GM23338 (cell line): ENCODE measurements around the gene OGFOD2. TPM values are rescaled to one million over a fixed set of nuclear protein-coding genes. Genes with fewer than 3 reads are reported as not detected.

Experiments
- ATAC-seq: fragments of 200-7000 bp; cut with Tn5 transposase; 3 replicates; pipeline ENCODE4 v1.9.1; 2020
- DNase-seq: peaks from one replicate; pipeline ENCODE4 v3.0.0-alpha.2; 2015; ENCODE audit warnings: low spot score
- H2AFZ ChIP-seq: fragments of 200-600 bp; sonication (generic); 2 replicates; pipeline ENCODE4 v1.8.0; 2016; ENCODE audit warnings: antibody characterized with exemption, mild to moderate bottlenecking, moderate library complexity
- H3F3A ChIP-seq: fragments of 200-600 bp; sonication (generic); replicated peaks from 2 replicates; pipeline ENCODE4 v1.8.0; 2017; ENCODE audit warnings: antibody characterized with exemption, mixed run types, low read depth
- H3K27ac ChIP-seq: fragments of 200-600 bp; sonication (generic); 2 replicates; pipeline ENCODE4 v1.6.1; 2016; ENCODE audit warnings: low read depth
- H3K27me3 ChIP-seq: fragments of 200-600 bp; sonication (generic); 2 replicates; pipeline ENCODE4 v1.8.0; 2016; ENCODE audit warnings: mild to moderate bottlenecking, mixed run types, moderate library complexity; ENCODE audit not compliant: insufficient read depth
- H3K36me3 ChIP-seq: fragments of 200-600 bp; sonication (generic); 2 replicates; pipeline ENCODE4 v1.8.0; 2016; ENCODE audit warnings: mild to moderate bottlenecking; ENCODE audit not compliant: insufficient read depth
- H3K4me1 ChIP-seq: fragments of 200-600 bp; sonication (generic); 2 replicates; pipeline ENCODE4 v1.8.0; 2016; ENCODE audit warnings: mild to moderate bottlenecking, moderate library complexity; ENCODE audit not compliant: insufficient read depth
- H3K4me2 ChIP-seq: fragments of 200-600 bp; sonication (generic); 2 replicates; pipeline ENCODE4 v1.7.1; 2017; ENCODE audit warnings: mixed run types
- H3K4me3 ChIP-seq: fragments of 200-600 bp; sonication (generic); 2 replicates; pipeline ENCODE4 v1.6.1; 2016; ENCODE audit warnings: mixed run types
- H3K79me2 ChIP-seq: fragments of 200-600 bp; sonication (generic); replicated peaks from 2 replicates; pipeline ENCODE4 v1.8.0; 2017; ENCODE audit warnings: mild to moderate bottlenecking; ENCODE audit not compliant: insufficient read depth
- H3K9me2 ChIP-seq: fragments of 200-600 bp; sonication (generic); 2 replicates; pipeline ENCODE4 v1.8.0; 2017; ENCODE audit not compliant: insufficient read depth
- H4K20me1 ChIP-seq: fragments of 200-600 bp; sonication (generic); replicated peaks from 2 replicates; pipeline ENCODE4 v1.8.0; 2017; ENCODE audit warnings: mild to moderate bottlenecking; ENCODE audit not compliant: insufficient read depth
- H3K27ac Mint-ChIP-seq: 2 replicates; pipeline ENCODE4 v1.8.0; 2020; ENCODE audit warnings: inconsistent platforms, mild to moderate bottlenecking, moderate library complexity, mixed read lengths
- H3K27me3 Mint-ChIP-seq: 3 replicates; pipeline ENCODE4 v1.8.0; 2022; ENCODE audit warnings: low read depth, mild to moderate bottlenecking, moderate library complexity, mixed read lengths, inconsistent platforms; ENCODE audit not compliant: insufficient read depth, poor library complexity
- H3K36me3 Mint-ChIP-seq: 3 replicates; pipeline ENCODE4 v1.8.0; 2021; ENCODE audit warnings: low read depth, mild to moderate bottlenecking, inconsistent platforms, moderate library complexity, mixed read lengths
- H3K4me1 Mint-ChIP-seq: 3 replicates; pipeline ENCODE4 v1.8.0; 2020; ENCODE audit warnings: mild to moderate bottlenecking, inconsistent platforms, mixed read lengths
- H3K4me3 Mint-ChIP-seq: 3 replicates; pipeline ENCODE4 v1.8.0; 2021; ENCODE audit warnings: moderate library complexity, mild to moderate bottlenecking, inconsistent platforms, mixed read lengths
- H3K9me3 Mint-ChIP-seq: 3 replicates; pipeline ENCODE4 v1.8.0; 2020; ENCODE audit warnings: moderate library complexity, mild to moderate bottlenecking, inconsistent platforms, mixed read lengths
- CREB1 ChIP-seq: fragments of 250-450 bp; sonication (Bioruptor Pico); IDR thresholded peaks from 2 replicates; pipeline ENCODE4 v1.5.0; 2020; ENCODE audit warnings: low read depth, mild to moderate bottlenecking, moderate library complexity
- EZH2 ChIP-seq: fragments of 200-600 bp; sonication (generic); IDR thresholded peaks from one replicate; pipeline ENCODE4 v1.8.0; 2017; ENCODE audit warnings: antibody characterized with exemption, mild to moderate bottlenecking, low read depth; ENCODE audit not compliant: unreplicated experiment
- EZH2phosphoT487 ChIP-seq: fragments of 200-600 bp; sonication (generic); IDR thresholded peaks from one replicate; pipeline ENCODE4 v1.8.1; 2018; ENCODE audit warnings: antibody characterized with exemption; ENCODE audit not compliant: unreplicated experiment
- JUNB ChIP-seq: IDR thresholded peaks from one replicate; pipeline ENCODE4 v1.6.1; 2016; ENCODE audit warnings: antibody characterized with exemption; ENCODE audit not compliant: unreplicated experiment
- NANOG ChIP-seq: IDR thresholded peaks from 2 replicates; pipeline ENCODE4 v1.6.1; 2016; ENCODE audit warnings: antibody characterized with exemption, borderline replicate concordance
- POLR2AphosphoS5 ChIP-seq: IDR thresholded peaks from 2 replicates; pipeline ENCODE4 v1.6.1; 2016; ENCODE audit warnings: antibody characterized with exemption, low read depth
- REST ChIP-seq: IDR thresholded peaks from one replicate; pipeline ENCODE4 v1.6.1; 2018; ENCODE audit warnings: antibody characterized with exemption; ENCODE audit not compliant: unreplicated experiment
- STAT1 ChIP-seq: IDR thresholded peaks from one replicate; pipeline ENCODE4 v1.6.1; 2016; ENCODE audit warnings: antibody characterized with exemption; ENCODE audit not compliant: unreplicated experiment
- ZNF114 ChIP-seq: fragments of 250-450 bp; sonication (Bioruptor Pico); IDR thresholded peaks from 2 replicates; pipeline ENCODE4 v1.5.0; 2020; ENCODE audit warnings: mild to moderate bottlenecking, moderate library complexity
- ZNF462 ChIP-seq: fragments of 250-450 bp; sonication (Bioruptor Pico); IDR thresholded peaks from 2 replicates; pipeline ENCODE4 v1.5.0; 2020; ENCODE audit warnings: mild to moderate bottlenecking, moderate library complexity
- polyA plus RNA-seq: library from polyadenylated mRNA; unstranded; fragments of >200 nt; fragmentation: Nextera tagmentation; extraction: Ambion mirVana; gene quantifications from 2 replicates; pipeline ENCODE4 v1.2.1, GENCODE V29; 2016
- total RNA-seq: library from RNA; depleted of rRNA; stranded (reverse); fragments of >200 nt; shearing (Covaris generic); gene quantifications from 2 replicates; pipeline ENCODE4 v1.2.3, GENCODE V29; 2014
- TF ChIP-seq, protein P1 (sequence below): IDR thresholded peaks from 2 replicates; pipeline ENCODE4 v1.6.1; 2016; ENCODE audit warnings: antibody characterized with exemption
- TF ChIP-seq, protein P2 (sequence below), 2 experiments: fragments of 200-600 bp in 1 of 2; sonication (generic) in 1 of 2; conservative IDR thresholded peaks; 2 replicates each; pipeline versions ENCODE4 v1.5.1 to v1.6.1; 2016 to 2017; ENCODE audit warnings: antibody characterized with exemption in 2 of 2, low read depth in 2 of 2, mild to moderate bottlenecking in 2 of 2, moderate library complexity in 1 of 2

Gene OGFOD2
- total and polyA plus RNA-seq, 2 experiments from 2014 or later = 13.1 to 16.1 TPM

GRCh38 chr12:122963941-122964265, 11.1 kb upstream of the OGFOD2 start (continued):
- TF ChIP-seq ZNF114 (CRISPR knock-in tag) = no peak
- no peak for TF ChIP-seq EZH2

- no peaks in the 10 kb centered on the region for H3K9me3 Mint-ChIP-seq
- Histone ChIP-seq H3K27ac (no peak overlapping the region), H3K79me2 (no peaks in the 10 kb centered on the region), H3K27me3 (no peaks in the 10 kb centered on the region), H4K20me1 (no peaks in the 10 kb centered on the region), H3K4me2 (no peak overlapping the region), H3K4me1 (peaks cover 5% of the 10 kb centered on the region), H3K4me3 (no peak overlapping the region), H3F3A (no peaks in the 10 kb centered on the region), H3K36me3 (no peaks in the 10 kb centered on the region), H2AFZ (no peak overlapping the region), H3K9me2 (no peaks in the 10 kb centered on the region)
- no peak overlapping the region for H3K27ac Mint-ChIP-seq
- no peaks in the 10 kb centered on the region for H3K36me3 Mint-ChIP-seq
- peak overlapping the region; percentile 55 for H3K4me3 Mint-ChIP-seq
- peaks cover 16% of the 10 kb centered on the region for H3K4me1 Mint-ChIP-seq
- peaks cover 10% of the 10 kb centered on the region for H3K27me3 Mint-ChIP-seq
- no peak for TF ChIP-seq CREB1 (CRISPR knock-in tag)
- no peak for TF ChIP-seq JUNB
- TF ChIP-seq ZNF114 (CRISPR knock-in tag) = no peak
- TF ChIP-seq, protein P1, sequence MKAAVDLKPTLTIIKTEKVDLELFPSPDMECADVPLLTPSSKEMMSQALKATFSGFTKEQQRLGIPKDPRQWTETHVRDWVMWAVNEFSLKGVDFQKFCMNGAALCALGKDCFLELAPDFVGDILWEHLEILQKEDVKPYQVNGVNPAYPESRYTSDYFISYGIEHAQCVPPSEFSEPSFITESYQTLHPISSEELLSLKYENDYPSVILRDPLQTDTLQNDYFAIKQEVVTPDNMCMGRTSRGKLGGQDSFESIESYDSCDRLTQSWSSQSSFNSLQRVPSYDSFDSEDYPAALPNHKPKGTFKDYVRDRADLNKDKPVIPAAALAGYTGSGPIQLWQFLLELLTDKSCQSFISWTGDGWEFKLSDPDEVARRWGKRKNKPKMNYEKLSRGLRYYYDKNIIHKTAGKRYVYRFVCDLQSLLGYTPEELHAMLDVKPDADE = no peak
- TF ChIP-seq, protein P2, sequence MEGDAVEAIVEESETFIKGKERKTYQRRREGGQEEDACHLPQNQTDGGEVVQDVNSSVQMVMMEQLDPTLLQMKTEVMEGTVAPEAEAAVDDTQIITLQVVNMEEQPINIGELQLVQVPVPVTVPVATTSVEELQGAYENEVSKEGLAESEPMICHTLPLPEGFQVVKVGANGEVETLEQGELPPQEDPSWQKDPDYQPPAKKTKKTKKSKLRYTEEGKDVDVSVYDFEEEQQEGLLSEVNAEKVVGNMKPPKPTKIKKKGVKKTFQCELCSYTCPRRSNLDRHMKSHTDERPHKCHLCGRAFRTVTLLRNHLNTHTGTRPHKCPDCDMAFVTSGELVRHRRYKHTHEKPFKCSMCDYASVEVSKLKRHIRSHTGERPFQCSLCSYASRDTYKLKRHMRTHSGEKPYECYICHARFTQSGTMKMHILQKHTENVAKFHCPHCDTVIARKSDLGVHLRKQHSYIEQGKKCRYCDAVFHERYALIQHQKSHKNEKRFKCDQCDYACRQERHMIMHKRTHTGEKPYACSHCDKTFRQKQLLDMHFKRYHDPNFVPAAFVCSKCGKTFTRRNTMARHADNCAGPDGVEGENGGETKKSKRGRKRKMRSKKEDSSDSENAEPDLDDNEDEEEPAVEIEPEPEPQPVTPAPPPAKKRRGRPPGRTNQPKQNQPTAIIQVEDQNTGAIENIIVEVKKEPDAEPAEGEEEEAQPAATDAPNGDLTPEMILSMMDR (conservative IDR thresholded peaks at IDR 0.05; ENCODE audit: low read depth in 2 of 2) = no peak
- no peak for TF ChIP-seq STAT1
- TF ChIP-seq EZH2 = no peak
- no peak for TF ChIP-seq NANOG
- TF ChIP-seq POLR2AphosphoS5 = no peak
- TF ChIP-seq REST = no peak
- TF ChIP-seq ZNF462 (CRISPR knock-in tag) = no peak
- TF ChIP-seq EZH2phosphoT487 = no peak
- no peak for DNase-seq
- ATAC-seq = no peak
Measured at GRCh38 chr12:122964439-122965257, 10.4 kb upstream of the OGFOD2 start.
